DLD1 (cell line): ENCODE measurements around the gene FAM229A.

ENCODE experiments used
- in situ Hi-C: cut with HindIII; loops from 2 replicates; pipeline ENCODE4 v1.10.0; 2017; ENCODE audit warnings: low sequenced_read_pairs

Gene FAM229A

GRCh38 chr1:32332290-32333079 lies 29.8 kb downstream of the FAM229A start:
- in situ Hi-C loops = no loop called here

- in situ Hi-C loops = no loop called here
These were observed 30.7 kb downstream of the FAM229A start for GRCh38 chr1:32331549-32331948.

- in situ Hi-C loops = no loop called here
These were observed 31.6 kb downstream of the FAM229A start for GRCh38 chr1:32330558-32331151.

- in situ Hi-C loops = no loop called here
These were observed 32.3 kb downstream of the FAM229A start for GRCh38 chr1:32329931-32330466.

- in situ Hi-C loops = no loop called here
These were observed 35.1 kb downstream of the FAM229A start for GRCh38 chr1:32327204-32327603.

- in situ Hi-C loops = no loop called here
These were observed 40.5 kb downstream of the FAM229A start for GRCh38 chr1:32321712-32322291.

GRCh38 chr1:32318127-32318869 lies 44.0 kb downstream of the FAM229A start:
- in situ Hi-C loops = no loop called here

- in situ Hi-C loops = no loop called here
These were observed 45.4 kb downstream of the FAM229A start for GRCh38 chr1:32316903-32317277.

GRCh38 chr1:32311709-32312393 lies 50.4 kb downstream of the FAM229A start:
- in situ Hi-C loops = no loop called here
